Panc1 (cell line): Measurements from ENCODE around the gene RAG1. TPM values are rescaled to one million over a fixed set of nuclear protein-coding genes. Genes with fewer than 3 reads are reported as not detected.

Experiments
- ATAC-seq: fragments of 200-7000 bp; cut with Tn5 transposase; 2 replicates; pipeline ENCODE4 v1.9.1; 2020; ENCODE audit warnings: mild to moderate bottlenecking, moderate library complexity
- BruUV-seq: library from RNA; stranded (reverse); fragments of 400-500 nt; replicated peaks from 2 replicates; lab custom pipeline; 2021; lab: Mats Ljungman, UMichigan
- CTCF ChIA-PET: fragments of 300-600 bp; sonication (Branson Sonifier 250); formaldehyde crosslinking; loops from one replicate; lab custom pipeline; 2022; ENCODE audit warnings: antibody characterized with exemption; lab: Charles Lee
- POLR2A ChIA-PET: fragments of 300-600 bp; sonication (Branson Sonifier 250); formaldehyde crosslinking; loops from one replicate; lab custom pipeline; 2022; ENCODE audit warnings: antibody characterized with exemption; lab: Charles Lee
- DNase-seq: peaks from one replicate; pipeline ENCODE4 v3.0.0-alpha.2; 2010; ENCODE audit warnings: low read depth, low spot score
- H3K27ac ChIP-seq: 2 replicates; pipeline ENCODE4 v1.5.1; 2011; ENCODE audit warnings: mild to moderate bottlenecking, low read length, inconsistent platforms
- H3K27me3 ChIP-seq: fragments of 200-500 bp; sonication (Bioruptor generic); 2 replicates; pipeline ENCODE4 v1.6.0; 2014; ENCODE audit warnings: low read length, inconsistent platforms; ENCODE audit not compliant: control insufficient read depth, insufficient read depth
- H3K36me3 ChIP-seq: fragments of 200-500 bp; sonication (Bioruptor generic); 2 replicates; pipeline ENCODE4 v1.5.1; 2014; ENCODE audit warnings: inconsistent platforms, mild to moderate bottlenecking, low read length, moderate library complexity; ENCODE audit not compliant: control insufficient read depth, insufficient read depth
- H3K4me1 ChIP-seq: 2 replicates; pipeline ENCODE4 v1.5.1; 2011; ENCODE audit warnings: inconsistent platforms, mild to moderate bottlenecking, low read length, moderate library complexity; ENCODE audit not compliant: control insufficient read depth, insufficient read depth
- H3K4me3 ChIP-seq, 2 experiments: 2 replicates each; pipeline ENCODE4 v1.5.1; 2011 to 2012; ENCODE audit warnings: low read depth in 2 of 2, low read length in 2 of 2, mild to moderate bottlenecking in 2 of 2, inconsistent platforms in 1 of 2, moderate library complexity in 1 of 2
- H3K9me3 ChIP-seq: fragments of 200-500 bp; sonication (Bioruptor generic); 2 replicates; pipeline ENCODE4 v1.5.1; 2014; ENCODE audit warnings: low read depth, mild to moderate bottlenecking, inconsistent platforms, low read length, moderate library complexity; ENCODE audit not compliant: control insufficient read depth, insufficient read depth
- CTCF ChIP-seq: fragments of 450-650 bp; IDR thresholded peaks from 2 replicates; pipeline ENCODE4 v1.5.1; 2017; ENCODE audit warnings: mild to moderate bottlenecking
- POLR2AphosphoS5 ChIP-seq: IDR thresholded peaks from 2 replicates; pipeline ENCODE4 v1.6.1; 2012; ENCODE audit warnings: mild to moderate bottlenecking, low read depth, low read length, moderate library complexity
- REST ChIP-seq, 2 experiments: IDR thresholded peaks; 2 replicates each; pipeline ENCODE4 v1.6.1; 2011 to 2012; ENCODE audit warnings: low read depth in 2 of 2, control low read depth in 1 of 2, low read length in 1 of 2, mild to moderate bottlenecking in 1 of 2, moderate library complexity in 1 of 2; ENCODE audit not compliant: insufficient read depth in 1 of 2
- SIN3A ChIP-seq: IDR thresholded peaks from 2 replicates; pipeline ENCODE4 v1.6.1; 2012; ENCODE audit warnings: low read depth, mild to moderate bottlenecking, low read length, moderate library complexity, borderline replicate concordance; ENCODE audit not compliant: insufficient read depth
- TCF7L2 ChIP-seq: IDR thresholded peaks from 2 replicates; pipeline ENCODE4 v1.6.1; 2011; ENCODE audit warnings: mild to moderate bottlenecking, low read depth, low read length, inconsistent platforms
- in situ Hi-C: cut with HindIII; loops from 2 replicates; pipeline ENCODE4 v1.10.0; 2016; ENCODE audit warnings: low sequenced_read_pairs, low pct_unique_long_range_greater_than_20kb
- intact Hi-C: fragments of 100-400 bp; cut with micrococcal nuclease; formaldehyde crosslinking; loops from one replicate; pipeline ENCODE4 v1.10.0; 2022; ENCODE audit not compliant: unreplicated experiment
- total RNA-seq: library from RNA; stranded (reverse); gene quantifications from one replicate; pipeline ENCODE4 v1.2.1, GENCODE V29; 2021; ENCODE audit not compliant: unreplicated experiment

Gene RAG1
- total RNA-seq, 1 experiment from 2014 or later = 0.44 TPM

GRCh38 chr11:36628141-36628540 lies 60.3 kb downstream of the RAG1 start:
- ATAC-seq (no peak), DNase-seq (no peak)
- H3K4me3 ChIP-seq = no peak overlapping the region
- TF ChIP-seq CTCF = no peak
- TF ChIP-seq TCF7L2 = no peak
- TF ChIP-seq POLR2AphosphoS5 = no peak
- TF ChIP-seq REST (IDR thresholded peaks at IDR 0.05; ENCODE audit: insufficient read depth in 1 of 2, low read depth in 2 of 2, low read length in 1 of 2) = no peak
- no peak for TF ChIP-seq SIN3A
- intact Hi-C loops (no loop called here), in situ Hi-C loops (no loop called here)
- ChIA-PET POLR2A (no interaction called here), CTCF (no interaction called here)
- peaks cover 6% of the 10 kb centered on the region; the same call in 1 of the 2 replicates for H3K4me1 ChIP-seq
- H3K27ac ChIP-seq = peak overlapping the region; percentile 19; the same call in 1 of the 2 replicates
- H3K9me3 ChIP-seq = no peaks in the 10 kb centered on the region
- BruUV-seq = no TSS peak
- no peaks in the 10 kb centered on the region for H3K27me3 ChIP-seq
- H3K36me3 ChIP-seq = no peaks in the 10 kb centered on the region

- H3K27me3 ChIP-seq = no peaks in the 10 kb centered on the region
- ChIA-PET POLR2A (no interaction called here), CTCF (no interaction called here)
- TF ChIP-seq CTCF (no peak), TCF7L2 (no peak), REST (IDR thresholded peaks at IDR 0.05; ENCODE audit: insufficient read depth in 1 of 2, low read depth in 2 of 2, low read length in 1 of 2) (no peak), SIN3A (no peak), POLR2AphosphoS5 (no peak)
- no TSS peak for BruUV-seq
- ATAC-seq (no peak), DNase-seq (no peak)
- in situ Hi-C loops (no loop called here), intact Hi-C loops (no loop called here)
- peaks cover 3% of the 10 kb centered on the region; the same call in 1 of the 2 replicates for H3K4me1 ChIP-seq
- H3K36me3 ChIP-seq = no peaks in the 10 kb centered on the region
- H3K4me3 ChIP-seq = no peak overlapping the region
- H3K9me3 ChIP-seq = no peaks in the 10 kb centered on the region
- H3K27ac ChIP-seq = peak overlapping the region; percentile 24; the same call in 1 of the 2 replicates
Observed at GRCh38 chr11:36628765-36629244, 61.0 kb downstream of the RAG1 start.

Other genes starting within 250 kb of the RAG1 start
- gene TRAF6, start 57.7 kb upstream of the RAG1 start, total RNA-seq = 10.9 TPM
- 18.2 TPM for gene IFTAP, start 26.5 kb downstream of the RAG1 start, total RNA-seq
- gene RAG2, start 30.2 kb downstream of the RAG1 start, total RNA-seq = 0.10 TPM